Measurements from ENCODE around the gene ANP32A.

Gene ANP32A

DNA sequence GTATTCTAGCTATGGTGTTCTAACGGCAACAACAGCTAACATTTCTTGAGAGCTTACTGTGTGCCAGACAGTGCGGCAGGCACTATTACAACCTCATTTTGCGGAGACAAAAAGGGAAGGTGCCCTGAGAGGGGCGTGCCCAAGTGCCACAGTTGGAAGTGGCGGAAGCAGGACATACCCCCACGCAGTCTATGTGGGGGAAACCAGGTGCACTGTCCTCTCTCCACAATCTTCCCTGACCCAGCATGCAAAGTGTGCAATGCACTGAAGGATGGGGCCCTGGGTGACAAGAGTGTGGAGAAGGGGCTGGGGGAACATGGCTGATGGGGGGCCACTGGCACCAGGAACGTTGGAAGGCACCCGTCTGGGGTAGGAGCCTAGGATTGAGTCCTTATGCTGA lies 8.6 kb downstream of the ANP32A start:
- no peak overlapping the region for H3K4me2 ChIP-seq (ENCODE audit: insufficient read depth, low read length)
- H3K27me3 ChIP-seq (ENCODE audit: insufficient read depth, low read length, poor library complexity): no peaks in the 10 kb centered on the region
- H3K27ac ChIP-seq (ENCODE audit: low read length): no peak overlapping the region
- H2AFZ ChIP-seq (ENCODE audit: low read depth, low read length): no peak overlapping the region
- peaks cover 100% of the 10 kb centered on the region for H3K79me2 ChIP-seq (ENCODE audit: insufficient read depth, low read length)
- H4K20me1 ChIP-seq (ENCODE audit: insufficient read depth, low read length): peaks cover 98% of the 10 kb centered on the region
- DNase-seq (no peak), ATAC-seq (ENCODE audit: insufficient read depth, low read depth) (no peak)
- H3K9ac ChIP-seq (ENCODE audit: low read depth, low read length): no peak overlapping the region
- peaks cover 21% of the 10 kb centered on the region for H3K4me1 ChIP-seq (ENCODE audit: insufficient read depth, low read length)
- H3K4me3 ChIP-seq (ENCODE audit: low read depth in 1 of 2, low read length in 2 of 2): no peak overlapping the region
- H3K36me3 ChIP-seq (ENCODE audit: insufficient read depth, low read length): peaks cover 74% of the 10 kb centered on the region
- no peaks in the 10 kb centered on the region for H3K9me3 ChIP-seq (ENCODE audit: insufficient read depth, low read length, severe bottlenecking)
- TF ChIP-seq EZH2 (IDR thresholded peaks at IDR 0.05; ENCODE audit: borderline replicate concordance, low read depth, low read length, severe bottlenecking): no peak
- TF ChIP-seq, protein P1, sequence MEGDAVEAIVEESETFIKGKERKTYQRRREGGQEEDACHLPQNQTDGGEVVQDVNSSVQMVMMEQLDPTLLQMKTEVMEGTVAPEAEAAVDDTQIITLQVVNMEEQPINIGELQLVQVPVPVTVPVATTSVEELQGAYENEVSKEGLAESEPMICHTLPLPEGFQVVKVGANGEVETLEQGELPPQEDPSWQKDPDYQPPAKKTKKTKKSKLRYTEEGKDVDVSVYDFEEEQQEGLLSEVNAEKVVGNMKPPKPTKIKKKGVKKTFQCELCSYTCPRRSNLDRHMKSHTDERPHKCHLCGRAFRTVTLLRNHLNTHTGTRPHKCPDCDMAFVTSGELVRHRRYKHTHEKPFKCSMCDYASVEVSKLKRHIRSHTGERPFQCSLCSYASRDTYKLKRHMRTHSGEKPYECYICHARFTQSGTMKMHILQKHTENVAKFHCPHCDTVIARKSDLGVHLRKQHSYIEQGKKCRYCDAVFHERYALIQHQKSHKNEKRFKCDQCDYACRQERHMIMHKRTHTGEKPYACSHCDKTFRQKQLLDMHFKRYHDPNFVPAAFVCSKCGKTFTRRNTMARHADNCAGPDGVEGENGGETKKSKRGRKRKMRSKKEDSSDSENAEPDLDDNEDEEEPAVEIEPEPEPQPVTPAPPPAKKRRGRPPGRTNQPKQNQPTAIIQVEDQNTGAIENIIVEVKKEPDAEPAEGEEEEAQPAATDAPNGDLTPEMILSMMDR (IDR thresholded peaks at IDR 0.05; ENCODE audit: borderline replicate concordance, extremely low read depth, low read length, poor library complexity, severe bottlenecking): no peak

DNA sequence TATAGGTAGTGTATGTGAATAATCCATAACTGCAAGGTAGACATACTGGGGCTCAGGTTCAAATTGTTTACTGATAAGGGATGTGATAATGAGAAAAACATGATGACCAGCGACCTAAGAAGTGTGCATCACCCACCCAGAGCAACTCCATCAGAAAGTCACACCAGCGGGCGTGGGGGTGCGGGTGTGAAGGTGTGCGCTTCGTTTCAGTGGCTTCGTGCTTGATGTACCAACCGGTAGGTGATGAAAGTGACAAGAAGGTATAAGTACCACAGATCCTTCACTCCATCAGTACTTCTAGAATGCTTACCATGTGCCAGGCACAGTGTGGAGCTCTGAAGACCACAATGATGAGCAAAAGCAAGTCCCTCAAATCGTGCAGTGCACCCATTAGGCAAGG lies 11.2 kb downstream of the ANP32A start:
- Histone ChIP-seq H4K20me1 (ENCODE audit: insufficient read depth, low read length) (peaks cover 98% of the 10 kb centered on the region), H3K79me2 (ENCODE audit: insufficient read depth, low read length) (peaks cover 100% of the 10 kb centered on the region), H3K9me3 (ENCODE audit: insufficient read depth, low read length, severe bottlenecking) (no peaks in the 10 kb centered on the region), H3K4me3 (ENCODE audit: low read depth in 1 of 2, low read length in 2 of 2) (no peak overlapping the region), H3K36me3 (ENCODE audit: insufficient read depth, low read length) (peaks cover 67% of the 10 kb centered on the region), H3K27ac (ENCODE audit: low read length) (no peak overlapping the region), H2AFZ (ENCODE audit: low read depth, low read length) (no peak overlapping the region), H3K9ac (ENCODE audit: low read depth, low read length) (no peak overlapping the region), H3K4me1 (ENCODE audit: insufficient read depth, low read length) (0 out of 2 replicates have a peak, but pooled peaks cover 3% of the 10 kb centered on the region), H3K4me2 (ENCODE audit: insufficient read depth, low read length) (no peak overlapping the region), H3K27me3 (ENCODE audit: insufficient read depth, low read length, poor library complexity) (no peaks in the 10 kb centered on the region)
- no peak for TF ChIP-seq EZH2 (IDR thresholded peaks at IDR 0.05; ENCODE audit: borderline replicate concordance, low read depth, low read length, severe bottlenecking)
- TF ChIP-seq, protein P1 (IDR thresholded peaks at IDR 0.05; ENCODE audit: borderline replicate concordance, extremely low read depth, low read length, poor library complexity, severe bottlenecking): no peak
- DNase-seq (no peak), ATAC-seq (ENCODE audit: insufficient read depth, low read depth) (no peak)

DNA sequence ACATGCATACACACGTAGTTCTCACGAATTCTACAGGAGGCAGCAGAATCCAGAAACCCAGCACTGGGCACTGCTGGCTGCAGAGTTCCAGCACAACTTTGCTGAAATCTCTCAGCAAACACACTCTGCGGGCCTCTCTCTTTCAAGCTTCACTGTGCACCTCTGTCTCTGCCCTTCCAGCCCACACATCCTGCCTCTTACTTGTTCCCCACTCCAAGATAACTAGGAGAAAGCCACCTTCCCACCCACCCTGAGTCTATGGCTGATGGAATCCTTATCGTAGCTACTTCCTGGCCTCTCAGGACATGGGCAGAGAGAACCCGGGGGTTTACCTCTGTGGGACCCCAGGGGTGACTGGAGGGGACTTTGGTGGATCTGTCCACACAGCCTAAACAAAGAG lies 11.9 kb downstream of the ANP32A start:
- ATAC-seq (ENCODE audit: insufficient read depth, low read depth) (no peak), DNase-seq (no peak)
- no peaks in the 10 kb centered on the region for H3K9me3 ChIP-seq (ENCODE audit: insufficient read depth, low read length, severe bottlenecking)
- no peak overlapping the region for H2AFZ ChIP-seq (ENCODE audit: low read depth, low read length)
- no peaks in the 10 kb centered on the region for H3K27me3 ChIP-seq (ENCODE audit: insufficient read depth, low read length, poor library complexity)
- TF ChIP-seq EZH2 (IDR thresholded peaks at IDR 0.05; ENCODE audit: borderline replicate concordance, low read depth, low read length, severe bottlenecking): no peak
- TF ChIP-seq, protein P1 (IDR thresholded peaks at IDR 0.05; ENCODE audit: borderline replicate concordance, extremely low read depth, low read length, poor library complexity, severe bottlenecking): no peak
- H3K4me2 ChIP-seq (ENCODE audit: insufficient read depth, low read length): no peak overlapping the region; the same call in 1 of the 2 replicates
- H3K4me3 ChIP-seq (ENCODE audit: low read depth in 1 of 2, low read length in 2 of 2): no peak overlapping the region
- H4K20me1 ChIP-seq (ENCODE audit: insufficient read depth, low read length): peaks cover 99% of the 10 kb centered on the region
- 0 out of 2 replicates have a peak, but pooled peaks cover 3% of the 10 kb centered on the region for H3K4me1 ChIP-seq (ENCODE audit: insufficient read depth, low read length)
- H3K27ac ChIP-seq (ENCODE audit: low read length): no peak overlapping the region
- peaks cover 65% of the 10 kb centered on the region for H3K36me3 ChIP-seq (ENCODE audit: insufficient read depth, low read length)
- no peak overlapping the region for H3K9ac ChIP-seq (ENCODE audit: low read depth, low read length)
- H3K79me2 ChIP-seq (ENCODE audit: insufficient read depth, low read length): peaks cover 100% of the 10 kb centered on the region

DNA sequence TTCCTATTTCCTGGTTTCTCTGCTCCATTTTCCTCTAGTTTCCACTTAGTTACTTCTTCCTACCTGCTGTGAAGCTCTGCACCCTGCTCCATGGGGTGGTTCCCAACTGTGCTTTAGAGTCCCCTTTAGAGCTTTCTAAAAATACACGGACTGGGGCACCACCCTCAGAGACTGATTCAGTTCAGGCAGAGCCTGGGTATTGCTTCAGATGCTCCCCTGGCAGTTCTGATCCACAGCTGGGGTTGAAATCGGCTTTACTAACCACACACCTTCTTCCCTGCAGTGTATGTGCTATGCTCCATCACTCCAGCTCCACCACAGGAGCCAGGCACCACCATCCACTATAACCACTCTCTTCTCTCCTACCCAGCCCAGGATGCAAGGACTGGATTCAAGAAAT lies 12.6 kb downstream of the ANP32A start:
- H2AFZ ChIP-seq (ENCODE audit: low read depth, low read length): no peak overlapping the region
- H4K20me1 ChIP-seq (ENCODE audit: insufficient read depth, low read length): peaks cover 99% of the 10 kb centered on the region
- H3K27me3 ChIP-seq (ENCODE audit: insufficient read depth, low read length, poor library complexity): no peaks in the 10 kb centered on the region
- H3K27ac ChIP-seq (ENCODE audit: low read length): no peak overlapping the region
- DNase-seq (no peak), ATAC-seq (ENCODE audit: insufficient read depth, low read depth) (peak; percentile 17; the same call in 1 of the 3 replicates)
- H3K4me2 ChIP-seq (ENCODE audit: insufficient read depth, low read length): no peak overlapping the region
- H3K36me3 ChIP-seq (ENCODE audit: insufficient read depth, low read length): peaks cover 65% of the 10 kb centered on the region
- H3K4me3 ChIP-seq (ENCODE audit: low read depth in 1 of 2, low read length in 2 of 2): no peak overlapping the region
- H3K4me1 ChIP-seq (ENCODE audit: insufficient read depth, low read length): 0 out of 2 replicates have a peak, but pooled peaks cover 3% of the 10 kb centered on the region
- no peaks in the 10 kb centered on the region for H3K9me3 ChIP-seq (ENCODE audit: insufficient read depth, low read length, severe bottlenecking)
- TF ChIP-seq, protein P1 (IDR thresholded peaks at IDR 0.05; ENCODE audit: borderline replicate concordance, extremely low read depth, low read length, poor library complexity, severe bottlenecking): no peak
- TF ChIP-seq EZH2 (IDR thresholded peaks at IDR 0.05; ENCODE audit: borderline replicate concordance, low read depth, low read length, severe bottlenecking): no peak
- peaks cover 100% of the 10 kb centered on the region for H3K79me2 ChIP-seq (ENCODE audit: insufficient read depth, low read length)
- H3K9ac ChIP-seq (ENCODE audit: low read depth, low read length): no peak overlapping the region

Measured in DND-41 (cell line).